Activated naive CD4-positive, alpha-beta T cell treated with Interleukin-2 at 50 U/mL for 16 hours (primary cell): ENCODE measurements around the gene SORL1.
A peak's percentile ranks its signal among the peaks of the same experiment; 100 is the strongest.

ENCODE experiments used
- DNase-seq: peaks from one replicate; pipeline ENCODE4 v3.0.0-alpha.2; 2020

Gene SORL1

DNA sequence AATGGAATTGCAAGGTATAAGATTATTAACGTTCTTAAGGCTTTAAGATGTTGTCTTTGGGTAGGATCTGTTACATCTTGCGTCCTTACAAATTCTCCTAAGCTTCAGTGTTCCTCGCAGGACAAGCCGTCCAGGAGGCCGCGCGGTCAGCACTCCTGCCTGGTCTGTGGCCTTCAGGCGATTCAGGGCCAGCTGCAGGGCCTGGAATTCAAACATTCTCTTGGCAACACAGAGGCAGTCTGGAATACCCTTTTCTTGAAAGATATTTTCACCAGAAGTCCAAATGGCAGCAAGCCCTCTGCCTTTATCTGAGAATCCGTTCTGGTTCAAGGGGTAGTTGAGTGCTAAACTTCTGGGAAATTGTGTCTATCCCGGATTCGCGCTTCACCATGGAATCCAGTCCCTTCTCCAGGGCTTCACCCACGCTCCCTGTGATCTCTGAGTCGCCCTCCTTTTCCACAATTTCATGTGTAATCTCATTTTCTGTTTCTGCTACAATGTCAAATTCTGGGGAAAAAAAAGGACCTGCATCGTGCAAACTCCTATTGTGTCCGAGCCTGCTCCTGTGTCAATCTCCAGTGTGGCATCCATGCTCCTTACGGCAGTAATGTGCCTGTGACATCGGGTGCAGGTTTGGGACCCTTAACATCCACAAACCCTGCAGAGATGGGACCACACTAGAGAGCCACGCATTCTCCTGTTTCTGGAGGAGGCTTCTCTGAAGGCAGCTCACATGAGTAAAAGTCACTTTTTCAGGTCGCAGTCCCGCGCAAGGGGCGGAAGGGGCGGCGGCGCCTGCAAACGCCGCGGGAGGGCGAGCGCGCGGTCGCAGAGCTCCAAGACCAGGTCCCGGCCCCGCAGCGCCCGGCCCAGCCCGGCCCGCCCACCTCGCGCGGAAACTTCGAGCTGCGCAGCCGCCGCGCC, 25.4 kb upstream of the SORL1 start:
- DNase-seq: peak; percentile 64

DNA sequence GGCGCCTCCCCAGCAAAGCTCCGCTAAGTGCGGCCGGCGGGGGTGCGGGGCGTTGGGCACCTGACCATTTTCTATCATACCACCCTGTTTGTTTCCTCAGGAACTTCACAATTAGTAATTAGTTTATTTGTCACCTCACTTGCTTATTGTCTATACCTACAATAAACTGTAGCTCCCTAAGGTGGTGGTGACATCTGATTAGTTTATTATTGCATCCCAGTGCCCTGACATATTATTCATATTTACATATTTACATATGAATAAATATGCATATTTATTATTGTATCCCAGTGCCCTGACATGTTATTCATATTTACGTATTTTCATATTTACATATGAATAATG, 24.7 kb upstream of the SORL1 start:
- no peak for DNase-seq

DNA sequence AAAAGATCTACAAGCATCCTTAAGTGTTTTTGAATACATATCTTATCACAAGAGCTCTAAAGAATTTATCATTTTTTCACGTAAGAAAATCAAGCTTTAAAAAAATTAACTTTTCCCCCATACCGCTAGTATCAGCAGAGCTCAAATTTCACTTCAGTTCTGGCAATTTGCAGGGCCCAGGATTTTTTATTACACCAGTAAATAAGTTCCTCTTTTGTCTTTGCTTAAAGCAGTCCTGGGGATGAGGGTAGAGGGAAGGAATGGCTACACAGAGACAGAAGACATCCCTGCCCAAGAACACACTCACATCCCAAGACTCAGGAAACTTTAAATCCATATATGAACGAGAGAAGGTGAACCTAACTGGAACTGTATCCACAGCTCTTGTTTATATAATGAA, 22.6 kb upstream of the SORL1 start:
- no peak for DNase-seq

DNA sequence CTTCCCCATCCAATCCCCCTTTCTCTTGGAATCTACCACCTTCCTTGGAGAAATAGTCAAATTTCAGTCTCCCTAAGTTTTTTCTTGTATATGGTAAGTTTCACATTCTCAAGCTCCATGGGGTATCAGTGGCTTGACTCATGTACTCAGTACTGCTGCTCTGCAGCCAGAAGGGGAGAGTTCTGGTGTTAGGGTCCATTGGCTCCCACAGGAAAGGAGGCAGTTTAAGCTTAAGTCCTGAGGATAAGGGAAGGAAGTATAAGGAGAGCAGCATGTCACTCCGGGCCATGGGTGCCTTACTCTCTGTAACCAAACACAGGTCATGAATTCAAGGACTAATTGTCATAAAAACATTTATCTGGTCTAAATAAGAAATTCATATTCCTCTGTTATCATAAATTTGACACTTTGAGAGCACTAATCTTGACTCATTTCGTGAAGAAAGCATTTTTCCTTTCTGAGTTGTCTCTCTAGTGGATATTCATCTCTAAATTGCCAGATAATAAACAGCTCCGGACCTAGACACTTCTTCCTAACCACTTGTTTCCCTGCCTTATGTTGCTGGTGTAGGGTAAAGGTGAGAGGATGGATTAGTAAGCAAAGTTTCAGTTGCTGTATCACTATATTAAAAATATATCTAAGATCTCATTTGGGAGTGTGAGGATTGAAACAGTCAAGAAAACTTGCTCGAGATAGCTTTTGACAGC, 20.1 kb upstream of the SORL1 start:
- no peak for DNase-seq

DNA sequence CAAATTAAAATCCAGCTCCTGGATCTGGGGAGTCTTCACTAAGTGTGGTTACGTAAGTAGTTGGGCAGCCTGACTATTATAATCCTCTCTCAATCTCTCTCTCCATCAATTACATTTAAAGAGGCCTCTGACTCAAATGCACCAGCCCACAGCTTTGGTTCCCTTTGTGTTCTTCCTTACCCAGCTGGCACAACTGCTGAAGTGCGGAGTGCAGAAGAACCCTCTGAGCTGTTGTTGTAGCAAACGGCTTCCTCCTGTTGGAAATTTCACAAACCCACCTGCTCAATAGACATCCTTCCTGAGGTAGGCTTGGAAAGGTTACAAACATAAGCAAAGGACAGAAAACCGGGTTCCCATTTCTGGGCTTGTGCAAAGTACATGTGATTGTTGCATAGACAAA, 17.0 kb upstream of the SORL1 start:
- no peak for DNase-seq

DNA sequence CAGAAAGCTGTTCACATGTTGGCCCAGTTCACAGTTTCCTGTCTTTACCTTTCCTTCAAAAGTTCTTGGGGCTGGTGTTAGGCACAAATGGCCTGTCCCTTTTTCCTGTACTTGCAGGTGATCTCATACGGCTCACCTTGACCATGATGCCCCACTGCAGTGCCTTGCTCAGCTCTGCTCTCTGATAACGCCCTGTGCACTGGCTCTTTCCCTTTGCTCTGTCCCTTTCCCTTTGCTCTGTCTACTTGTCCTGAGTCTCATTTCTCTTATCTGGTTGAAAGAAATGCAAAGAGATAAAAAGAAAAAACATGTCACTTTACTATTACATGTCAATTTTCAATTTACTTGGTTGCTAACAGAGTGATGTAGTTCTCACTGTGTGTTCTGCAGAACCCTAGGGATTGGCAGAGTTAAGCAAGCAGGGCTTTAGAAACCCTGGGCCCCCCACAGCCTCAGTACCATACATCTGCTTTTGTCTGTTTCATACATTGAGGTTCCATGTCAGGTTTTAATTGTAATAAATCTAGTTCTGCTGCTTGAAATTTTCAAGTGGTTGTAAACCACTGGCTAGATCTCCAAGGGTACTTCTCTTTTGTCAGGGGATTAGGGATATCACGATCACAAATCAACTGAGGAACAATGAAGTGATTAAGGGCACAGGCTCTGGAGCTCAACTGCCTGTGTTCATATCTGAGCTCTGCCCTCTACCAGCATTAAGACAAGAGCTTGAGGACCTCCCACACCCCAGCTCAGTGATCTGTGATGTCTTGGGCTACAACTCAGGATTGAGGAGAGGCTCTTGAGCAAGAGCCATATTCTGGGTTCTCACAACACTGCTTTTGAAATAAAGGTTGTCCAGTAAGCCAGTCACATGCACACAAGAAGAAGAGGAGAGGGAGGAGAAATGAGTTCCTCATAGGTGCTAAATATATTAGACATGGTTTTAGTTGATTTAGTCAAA, 16.3 kb upstream of the SORL1 start:
- DNase-seq: no peak

DNA sequence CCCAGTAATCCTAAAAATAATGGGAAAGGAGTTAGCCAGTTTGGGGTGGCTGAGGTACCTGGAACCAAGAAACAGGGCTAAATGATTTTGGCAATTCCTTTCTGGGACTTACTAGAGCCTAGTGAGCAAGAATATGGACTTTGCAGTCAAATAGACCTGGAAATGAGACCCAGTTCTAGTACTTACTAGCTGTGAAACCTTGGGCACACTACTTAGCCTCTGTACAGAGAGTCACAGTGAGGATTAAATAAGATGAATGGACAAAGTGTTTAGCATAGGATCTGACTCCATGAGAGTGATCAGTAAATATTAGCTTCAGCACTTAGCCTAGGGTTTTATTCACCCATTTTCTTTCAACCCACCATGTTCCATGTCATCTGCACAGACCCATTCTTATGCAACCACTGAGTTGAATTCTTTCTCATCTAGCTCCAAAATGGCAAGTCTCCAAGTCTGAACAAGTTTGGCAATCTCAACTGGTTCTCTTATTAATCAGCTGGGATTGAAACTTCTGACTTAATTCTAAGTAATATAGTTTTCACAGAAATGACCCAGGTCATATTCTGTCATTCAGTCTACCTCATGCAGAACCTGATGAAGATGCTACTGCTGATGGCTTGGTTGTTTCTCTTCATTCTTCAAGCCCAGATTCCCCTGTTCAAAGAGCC, 15.0 kb upstream of the SORL1 start:
- no peak for DNase-seq

DNA sequence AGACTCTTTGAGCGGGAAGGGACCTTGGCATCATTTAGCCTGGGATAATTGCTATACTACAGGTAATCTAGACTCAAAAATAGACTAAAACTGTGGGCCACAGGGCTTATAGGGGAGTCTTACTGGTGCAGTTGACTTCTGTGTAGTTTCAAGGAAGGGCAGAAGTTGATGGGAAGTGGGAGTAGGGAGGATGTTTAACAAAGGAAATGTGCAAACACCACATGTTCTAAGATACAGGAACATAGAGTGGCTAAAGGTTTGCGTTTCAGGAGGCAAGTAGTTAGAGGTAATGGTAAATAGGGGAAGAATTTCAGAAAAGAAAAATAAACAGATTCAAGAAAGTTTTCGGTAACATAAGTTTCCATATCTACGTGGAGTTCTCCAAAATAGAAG, 14.4 kb upstream of the SORL1 start:
- DNase-seq: no peak

DNA sequence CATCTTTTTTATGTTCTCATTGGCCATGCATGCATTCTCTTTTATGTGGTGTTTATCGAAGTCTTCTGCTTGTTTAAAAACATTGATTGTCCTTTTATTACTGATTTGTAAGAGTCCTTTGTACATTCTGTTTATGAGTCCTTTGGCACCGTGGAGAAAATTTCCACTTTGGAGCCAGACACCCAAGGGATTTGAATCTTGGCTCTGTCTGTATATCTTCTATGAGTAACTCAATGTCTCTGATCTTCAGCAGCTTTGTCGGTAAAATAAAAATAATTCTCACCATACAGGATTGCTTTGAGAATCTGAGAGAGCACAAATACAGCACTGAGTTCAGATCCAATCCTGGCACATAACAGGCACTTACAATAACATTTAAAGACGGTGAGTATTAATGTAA, 12.8 kb upstream of the SORL1 start:
- DNase-seq: no peak

DNA sequence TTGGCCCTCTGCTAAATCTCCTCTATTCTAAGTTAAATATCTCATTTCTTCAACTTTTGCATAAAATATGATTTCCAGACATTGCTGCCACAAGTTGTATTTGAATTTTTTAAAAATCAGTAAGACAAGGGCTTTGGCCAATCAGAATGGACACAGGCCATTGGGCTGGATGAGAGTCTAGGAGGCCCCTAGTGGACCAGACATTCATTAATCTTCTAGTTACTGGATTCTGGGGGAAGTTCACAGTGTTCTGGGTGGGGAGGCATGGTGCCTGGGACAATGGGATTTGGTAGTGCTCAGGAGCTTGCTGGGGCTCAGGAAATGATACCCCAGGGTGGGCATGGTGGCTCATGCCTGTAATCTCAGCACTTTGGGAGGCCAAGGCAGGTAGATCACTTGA, 12.4 kb upstream of the SORL1 start:
- no peak for DNase-seq

DNA sequence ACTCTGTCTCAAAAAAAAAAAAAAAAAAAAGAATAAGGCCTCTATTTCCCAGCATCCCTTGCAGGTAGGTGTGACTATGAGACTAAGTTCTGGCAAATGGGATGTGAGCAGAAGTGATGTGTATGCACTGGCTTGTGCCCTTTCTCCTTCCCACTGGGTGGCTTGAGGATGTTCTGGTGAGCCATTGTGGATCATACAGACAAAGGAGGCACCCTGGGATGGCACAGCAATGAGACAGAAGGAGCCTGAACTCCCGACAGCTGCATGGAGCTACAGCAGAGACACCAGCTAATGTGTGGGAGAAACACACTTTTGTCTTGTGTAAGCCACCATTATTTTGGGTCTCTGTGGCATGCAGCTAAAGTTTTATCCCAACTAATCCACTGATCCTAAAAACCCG, 10.6 kb upstream of the SORL1 start:
- DNase-seq: no peak

DNA sequence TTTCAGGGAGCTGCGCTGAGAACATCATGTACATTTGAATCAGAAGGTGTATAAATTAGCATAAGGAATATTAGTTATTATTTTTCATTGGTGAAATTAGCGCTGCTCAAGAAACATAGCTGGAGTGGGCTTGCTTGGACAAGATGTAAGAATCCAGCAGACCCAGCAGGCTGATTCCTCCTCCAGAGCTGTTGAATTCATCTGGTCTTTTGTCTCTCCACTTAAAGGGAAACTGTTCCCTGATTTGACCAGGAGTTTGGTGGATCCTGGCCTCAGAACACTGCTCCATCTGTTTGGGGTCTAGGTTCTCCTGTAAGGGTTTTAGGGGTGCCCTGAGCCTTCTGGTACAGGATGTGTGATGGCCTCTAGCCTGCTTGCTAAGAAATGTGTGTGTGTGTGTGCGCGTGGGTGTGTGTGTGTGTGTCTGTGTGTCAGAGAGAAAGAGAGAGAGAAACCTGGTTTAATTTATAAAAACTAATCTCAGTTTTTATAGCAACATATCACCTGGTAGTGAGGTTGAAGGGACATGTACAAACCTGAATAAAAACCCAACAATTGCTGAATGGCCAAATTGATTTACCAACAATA, 8.3 kb upstream of the SORL1 start:
- peak; percentile 36 for DNase-seq

DNA sequence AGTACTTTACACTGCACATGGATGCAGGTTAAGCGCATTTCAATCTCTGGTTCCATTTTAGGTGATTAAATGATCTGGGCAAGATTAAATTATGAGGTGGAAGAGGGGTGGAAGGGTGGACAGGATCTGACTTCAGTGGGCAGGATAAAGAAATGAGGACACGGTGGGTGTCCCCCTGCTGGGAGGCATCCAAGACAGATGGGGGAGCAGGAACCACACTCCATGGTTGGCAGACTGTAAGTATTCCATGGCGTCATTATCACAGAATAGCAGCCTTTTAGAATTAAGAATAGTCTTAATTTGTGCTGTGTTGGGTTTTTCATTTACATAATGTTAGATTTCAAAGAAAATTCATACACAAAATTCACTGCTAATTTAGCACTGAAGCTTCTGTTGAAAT, 7.6 kb upstream of the SORL1 start:
- DNase-seq: no peak

DNA sequence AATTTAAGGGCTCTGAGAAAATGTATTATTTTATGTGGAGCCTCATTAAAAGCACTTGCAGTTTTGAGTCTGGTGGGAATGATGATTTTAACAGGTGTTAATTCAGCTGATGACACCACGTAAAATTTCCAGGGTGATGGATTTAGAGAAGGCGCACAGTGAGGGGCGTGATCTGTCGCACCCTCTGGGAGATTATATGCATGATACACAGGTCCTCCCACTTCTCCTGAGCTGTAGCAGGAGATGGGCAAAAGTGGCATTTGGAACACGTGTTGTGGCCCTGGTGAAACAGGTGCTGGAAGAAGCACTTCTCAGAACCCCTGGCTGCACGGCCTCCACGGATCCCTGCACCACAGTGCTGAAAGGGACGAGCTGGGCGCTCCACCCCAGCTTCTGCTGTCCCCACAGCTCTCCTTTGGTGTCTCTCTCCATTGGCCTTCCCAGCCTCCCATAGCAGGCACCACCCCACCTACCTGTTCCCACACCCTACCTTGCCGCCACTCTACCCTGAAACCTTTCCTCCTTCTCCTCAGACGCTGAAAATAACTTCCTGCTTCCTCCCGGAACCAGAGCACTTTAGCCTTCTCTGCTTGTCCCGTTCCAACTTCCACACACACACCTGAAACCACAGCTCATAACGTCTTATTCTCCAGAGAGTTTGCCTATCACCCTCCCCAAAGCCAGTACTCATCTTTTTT, 6.9 kb upstream of the SORL1 start:
- DNase-seq: no peak

DNA sequence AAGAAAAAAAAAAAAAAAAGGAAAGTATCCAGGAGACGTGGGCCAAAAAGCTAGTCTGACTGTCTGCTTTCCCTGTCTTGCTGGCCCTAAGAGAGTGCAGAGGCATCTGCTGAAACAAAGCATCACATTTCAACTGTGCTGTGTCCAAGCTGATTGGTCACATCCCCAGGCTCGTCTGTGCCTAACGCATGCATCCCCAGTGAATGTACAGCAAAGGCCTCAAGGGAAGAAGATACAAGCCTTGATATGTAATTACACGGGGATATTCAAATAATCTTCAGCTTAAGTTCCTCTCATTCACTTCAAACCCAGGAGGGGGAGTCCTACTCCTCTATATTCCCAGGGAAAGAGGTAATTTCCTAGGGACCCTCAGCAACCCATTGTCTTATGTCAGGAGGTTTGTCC, 5.4 kb upstream of the SORL1 start:
- no peak for DNase-seq

DNA sequence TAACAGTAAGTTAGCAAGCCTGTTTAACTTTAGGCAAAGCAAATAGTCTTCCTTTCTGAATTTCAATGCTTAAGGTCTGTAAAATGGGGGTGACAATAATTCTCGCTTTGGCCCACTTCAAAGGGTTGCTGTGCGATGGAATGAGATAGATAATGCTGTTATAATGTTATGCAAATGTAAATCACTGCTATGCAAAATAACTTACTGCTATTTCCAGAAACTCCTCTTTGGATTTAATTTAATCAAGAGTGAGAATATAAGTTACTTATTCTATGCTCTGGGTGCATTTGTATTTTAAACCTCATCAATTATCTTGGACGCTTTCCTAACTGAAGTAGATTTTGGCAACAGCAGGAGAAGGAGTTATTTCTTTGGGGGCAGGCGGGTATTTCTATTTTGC, 4.1 kb upstream of the SORL1 start:
- DNase-seq: no peak

DNA sequence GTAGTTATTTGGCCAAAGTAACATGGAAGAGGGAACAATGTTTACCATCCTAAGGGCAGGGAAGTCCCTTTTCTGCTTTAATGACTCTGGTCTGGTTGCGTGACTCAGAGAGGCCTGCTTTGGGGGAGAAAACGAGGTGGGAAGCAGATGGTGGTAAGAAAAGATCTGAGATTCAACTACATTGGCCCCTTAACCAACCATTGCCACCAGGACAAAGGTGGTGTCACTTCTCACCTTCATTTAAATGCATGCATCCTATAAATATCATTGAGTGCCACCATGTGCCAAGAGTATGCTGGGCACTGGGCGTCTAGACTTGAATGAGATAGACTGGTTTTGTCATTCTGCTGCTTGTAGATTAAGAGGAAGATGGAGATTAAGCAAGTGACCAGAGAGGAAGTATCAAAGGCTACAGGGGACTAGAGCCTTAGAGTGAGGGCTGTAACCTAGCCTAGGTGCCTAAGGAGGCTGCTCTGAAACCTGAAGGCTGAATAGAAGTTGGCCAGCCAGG, 3.6 kb upstream of the SORL1 start:
- peak; percentile 27 for DNase-seq

DNA sequence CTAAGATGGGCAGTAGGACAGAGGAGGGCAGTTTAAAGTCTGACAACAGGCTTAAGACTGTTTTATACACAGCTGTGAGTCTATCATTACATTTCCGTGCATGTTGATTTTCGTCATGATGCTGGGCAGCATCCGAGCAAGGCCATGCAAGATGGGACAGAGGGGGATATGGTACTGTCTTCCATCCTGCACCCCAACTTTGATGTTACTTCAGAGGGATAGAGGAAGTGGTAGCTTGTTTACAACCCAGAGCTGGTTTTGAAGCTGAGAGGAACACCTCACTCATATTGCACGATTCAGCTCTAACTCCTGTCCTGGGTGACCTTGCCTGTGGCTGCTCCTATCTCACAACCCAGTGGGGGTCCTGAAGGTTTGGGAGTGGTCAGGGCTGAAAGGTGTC, 3.0 kb upstream of the SORL1 start:
- no peak for DNase-seq

DNA sequence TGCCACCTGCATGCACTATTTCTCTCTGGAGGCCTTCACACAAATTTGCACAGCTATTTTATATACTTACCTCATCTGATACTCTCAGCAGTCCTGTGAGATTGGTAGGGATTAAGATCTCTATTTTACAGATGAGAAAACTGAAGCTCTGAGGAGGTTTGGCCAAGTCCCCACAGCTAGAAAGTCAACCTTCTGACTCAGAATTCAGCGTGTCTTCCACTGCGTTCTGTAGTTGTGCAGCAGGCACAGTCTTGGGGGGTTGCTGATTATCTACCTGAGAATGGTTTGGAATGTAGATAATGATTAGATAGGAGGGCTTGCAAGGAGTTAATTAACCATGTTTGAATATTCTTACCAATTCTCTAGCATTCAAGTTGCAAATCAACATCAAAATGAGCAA, 2.5 kb upstream of the SORL1 start:
- DNase-seq: no peak

DNA sequence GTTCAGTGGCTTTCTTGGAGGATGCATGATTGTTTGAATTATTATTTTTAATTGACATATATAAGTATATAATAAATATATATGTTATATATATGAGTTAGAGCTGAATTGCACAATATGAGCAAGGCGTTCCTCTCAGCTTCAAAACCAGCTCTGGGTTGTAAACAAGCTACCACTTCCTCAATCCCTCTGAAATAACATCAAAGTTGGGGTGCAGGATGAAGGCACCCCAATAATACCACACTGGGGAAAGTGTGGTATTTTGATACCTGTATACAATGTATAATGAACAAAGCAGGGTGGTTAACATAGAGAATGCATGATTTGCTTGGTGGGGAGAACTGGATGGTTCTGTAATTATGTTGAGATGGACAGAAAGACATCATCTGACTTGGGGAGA, 1.7 kb upstream of the SORL1 start:
- no peak for DNase-seq

DNA sequence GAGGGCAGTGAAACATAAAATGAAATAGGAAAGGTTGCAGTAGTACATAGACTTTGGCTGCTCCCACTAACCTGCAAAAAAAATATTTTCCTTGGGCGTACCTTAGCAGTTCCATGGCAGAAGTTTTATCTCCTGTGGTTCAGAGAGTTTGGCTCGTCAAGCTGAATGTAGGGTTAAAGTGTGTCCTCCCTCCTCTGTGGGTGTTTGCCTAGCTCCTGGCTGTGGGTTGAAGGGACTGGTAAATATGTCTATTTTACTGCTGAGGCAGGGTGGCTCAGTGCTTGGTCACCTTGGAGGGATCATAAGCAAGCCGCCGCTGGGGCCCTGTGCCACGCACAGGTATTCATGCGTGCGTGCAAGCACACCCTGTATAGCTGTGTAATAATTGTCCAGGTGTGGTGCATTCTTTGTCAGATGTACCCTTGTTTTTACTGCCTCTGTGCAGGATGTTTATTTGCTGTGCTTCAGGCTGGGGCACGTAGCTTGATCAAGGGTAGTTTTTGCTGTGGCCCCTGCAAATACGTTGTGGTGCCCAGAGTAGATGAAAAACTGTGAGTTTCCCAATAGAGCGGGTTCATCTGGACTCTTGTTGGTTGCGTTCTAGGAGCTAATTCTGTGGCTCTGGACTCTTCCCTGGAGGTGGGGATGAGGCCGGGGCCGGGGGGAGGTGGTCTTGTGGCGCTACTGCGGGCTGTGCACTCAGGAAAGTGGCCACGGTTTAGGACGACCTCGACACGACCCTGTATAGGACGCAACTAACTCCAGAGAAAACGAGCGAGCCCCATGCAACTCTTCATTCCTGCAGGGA, 732 bp upstream of the SORL1 start:
- DNase-seq: peak; percentile 49
